Measurements from ENCODE around the gene CIITA. TPM values are rescaled to one million over a fixed set of nuclear protein-coding genes. Genes with fewer than 3 reads are reported as not detected.

Gene CIITA
- total RNA-seq, 1 donor from 2014 or later, result 9.4 TPM

DNA sequence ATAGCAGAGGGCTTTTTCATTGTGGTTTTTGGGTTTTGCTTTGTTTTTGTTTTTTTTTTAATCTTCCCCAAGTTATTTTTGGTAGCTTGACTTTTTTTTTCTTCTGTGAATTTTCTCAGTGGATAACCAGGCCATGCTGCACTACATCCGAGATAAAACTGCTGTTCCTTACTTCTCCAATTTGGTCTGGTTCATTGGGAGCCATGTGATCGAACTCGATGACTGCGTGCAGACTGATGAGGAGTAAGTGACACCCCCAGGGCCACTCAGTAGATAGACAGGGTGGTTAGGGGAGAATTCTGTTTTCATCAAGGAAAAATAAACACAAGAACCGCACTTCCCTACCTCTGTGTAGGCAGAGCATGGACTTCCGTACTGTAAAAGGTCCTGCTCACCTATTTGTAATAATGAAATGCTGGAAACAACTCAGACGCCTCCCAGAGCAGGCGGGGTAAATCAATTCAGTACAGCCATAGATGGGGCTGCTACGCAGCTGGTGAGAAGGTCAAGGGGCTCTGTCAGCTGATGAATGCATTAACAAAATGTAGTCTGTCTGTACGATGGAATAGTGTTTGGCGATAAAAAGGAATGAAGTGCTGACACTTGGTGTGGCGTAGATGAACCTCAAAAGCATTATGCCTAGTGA lies 95.9 kb downstream of the CIITA start:
- Histone ChIP-seq H3K27me3 (ENCODE audit: low read depth) (no peaks in the 10 kb centered on the region), H3K4me3 (no peak overlapping the region), H3K4me1 (peaks cover 22% of the 10 kb centered on the region), H3K27ac (replicated peaks) (no peak overlapping the region), H3K9me3 (replicated peaks) (no peaks in the 10 kb centered on the region), H3K36me3 (peaks cover 61% of the 10 kb centered on the region)
- TF ChIP-seq, protein P1, sequence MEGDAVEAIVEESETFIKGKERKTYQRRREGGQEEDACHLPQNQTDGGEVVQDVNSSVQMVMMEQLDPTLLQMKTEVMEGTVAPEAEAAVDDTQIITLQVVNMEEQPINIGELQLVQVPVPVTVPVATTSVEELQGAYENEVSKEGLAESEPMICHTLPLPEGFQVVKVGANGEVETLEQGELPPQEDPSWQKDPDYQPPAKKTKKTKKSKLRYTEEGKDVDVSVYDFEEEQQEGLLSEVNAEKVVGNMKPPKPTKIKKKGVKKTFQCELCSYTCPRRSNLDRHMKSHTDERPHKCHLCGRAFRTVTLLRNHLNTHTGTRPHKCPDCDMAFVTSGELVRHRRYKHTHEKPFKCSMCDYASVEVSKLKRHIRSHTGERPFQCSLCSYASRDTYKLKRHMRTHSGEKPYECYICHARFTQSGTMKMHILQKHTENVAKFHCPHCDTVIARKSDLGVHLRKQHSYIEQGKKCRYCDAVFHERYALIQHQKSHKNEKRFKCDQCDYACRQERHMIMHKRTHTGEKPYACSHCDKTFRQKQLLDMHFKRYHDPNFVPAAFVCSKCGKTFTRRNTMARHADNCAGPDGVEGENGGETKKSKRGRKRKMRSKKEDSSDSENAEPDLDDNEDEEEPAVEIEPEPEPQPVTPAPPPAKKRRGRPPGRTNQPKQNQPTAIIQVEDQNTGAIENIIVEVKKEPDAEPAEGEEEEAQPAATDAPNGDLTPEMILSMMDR (IDR thresholded peaks at IDR 0.05; ENCODE audit: borderline replicate concordance), result no peak
- intact Hi-C loops (cut with micrococcal nuclease), result loop anchor here (5.0 to 10.0 kb wide), 2 partner anchors 284 to 382 kb away; partner anchors contain the start of gene SOCS1
- no peak for DNase-seq

DNA sequence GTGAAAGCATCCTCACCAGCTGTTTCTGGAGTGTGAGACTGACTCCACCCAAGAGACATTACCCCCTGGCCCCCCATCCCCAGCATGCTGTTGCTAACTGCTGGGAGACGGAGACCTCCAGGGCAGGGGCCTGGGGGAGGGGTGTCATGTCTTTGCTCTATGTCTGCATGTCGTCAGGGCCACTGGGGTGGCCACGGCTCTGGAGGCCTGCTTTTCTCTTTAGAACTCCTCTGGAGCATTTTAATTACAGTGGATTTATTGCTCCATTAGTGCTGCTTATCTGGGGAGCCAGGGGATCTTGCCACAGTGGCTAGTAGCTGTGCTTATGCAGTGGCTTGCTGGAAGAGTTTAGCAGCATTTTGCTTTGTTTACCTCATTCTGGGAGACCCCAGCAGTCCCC lies 99.6 kb downstream of the CIITA start:
- no peaks in the 10 kb centered on the region for H3K9me3 ChIP-seq (replicated peaks)
- peaks cover 69% of the 10 kb centered on the region for H3K36me3 ChIP-seq
- intact Hi-C loops (cut with micrococcal nuclease), result loop anchor here (10.0 kb wide), 1 partner anchor 378 kb away; no protein-coding TSS in a partner anchor
- no peak for DNase-seq
- H3K4me1 ChIP-seq, result peaks cover 10% of the 10 kb centered on the region
- H3K27ac ChIP-seq (replicated peaks), result no peak overlapping the region
- TF ChIP-seq, protein P1 (IDR thresholded peaks at IDR 0.05; ENCODE audit: borderline replicate concordance), result no peak
- H3K4me3 ChIP-seq, result no peak overlapping the region
- no peaks in the 10 kb centered on the region for H3K27me3 ChIP-seq (ENCODE audit: low read depth)

DNA sequence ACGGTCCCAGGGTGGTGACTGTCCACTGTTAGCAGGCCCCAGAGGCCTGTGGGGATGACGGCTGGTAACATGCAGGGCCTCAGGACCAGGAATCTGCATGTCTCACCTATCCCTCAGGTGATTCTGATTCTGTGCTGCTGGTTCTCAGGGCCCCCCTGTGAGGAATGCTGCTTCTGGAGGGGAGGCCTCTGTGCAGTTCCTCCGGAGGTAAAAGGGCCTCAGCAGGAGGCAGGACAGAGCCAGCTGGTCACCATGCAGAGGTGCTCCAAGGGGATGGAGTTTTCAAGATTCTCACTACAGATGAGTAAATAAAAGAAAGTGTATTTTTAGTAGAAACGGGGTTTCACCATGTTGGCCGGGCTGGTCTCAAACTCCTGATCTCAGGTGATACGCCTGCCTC lies 101.1 kb downstream of the CIITA start:
- no peak for DNase-seq
- Histone ChIP-seq H3K36me3 (peaks cover 67% of the 10 kb centered on the region), H3K27me3 (ENCODE audit: low read depth) (no peaks in the 10 kb centered on the region), H3K9me3 (replicated peaks) (no peaks in the 10 kb centered on the region), H3K4me1 (peaks cover 14% of the 10 kb centered on the region), H3K4me3 (no peak overlapping the region), H3K27ac (replicated peaks) (no peak overlapping the region)
- TF ChIP-seq, protein P1 (IDR thresholded peaks at IDR 0.05; ENCODE audit: borderline replicate concordance), result no peak
- intact Hi-C loops (cut with micrococcal nuclease), result loop anchor here (10.0 kb wide), 1 partner anchor 377 kb away; no protein-coding TSS in a partner anchor

DNA sequence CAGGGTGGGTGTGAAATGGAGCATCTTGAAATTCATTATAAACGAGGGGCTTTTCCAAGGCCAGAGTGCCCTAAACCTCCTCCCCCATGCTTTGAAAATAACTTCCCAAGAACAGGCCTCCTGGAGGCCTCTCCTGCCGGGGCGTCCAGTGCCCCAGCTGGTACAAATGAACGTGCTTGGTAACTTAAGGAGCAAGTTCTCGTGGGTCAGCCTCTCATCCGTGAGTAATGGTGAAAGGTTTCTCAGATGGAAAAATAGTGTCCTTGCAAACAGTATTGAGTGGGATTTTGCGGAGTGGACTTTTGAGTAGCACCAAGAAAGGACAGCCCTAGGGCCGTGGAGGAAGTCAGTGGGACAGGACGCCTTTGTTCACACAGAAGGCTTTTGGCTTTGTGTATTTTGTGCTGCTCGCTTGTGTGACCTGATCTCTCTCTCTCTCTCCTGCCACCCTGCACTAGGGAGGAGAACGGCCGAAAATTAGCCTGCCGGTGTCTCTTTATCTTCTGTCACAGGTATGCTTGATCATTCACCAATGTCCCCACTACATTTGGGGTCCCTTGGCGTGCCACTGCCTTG lies 102.0 kb downstream of the CIITA start:
- no peaks in the 10 kb centered on the region for H3K27me3 ChIP-seq (ENCODE audit: low read depth)
- H3K27ac ChIP-seq (replicated peaks), result peak overlapping the region; percentile 62
- no peaks in the 10 kb centered on the region for H3K9me3 ChIP-seq (replicated peaks)
- intact Hi-C loops (cut with micrococcal nuclease), result loop anchor here (10.0 kb wide), 1 partner anchor 376 kb away; no protein-coding TSS in a partner anchor
- no peak overlapping the region for H3K4me3 ChIP-seq
- TF ChIP-seq, protein P1 (IDR thresholded peaks at IDR 0.05; ENCODE audit: borderline replicate concordance), result no peak
- DNase-seq, result no peak
- H3K4me1 ChIP-seq, result peaks cover 14% of the 10 kb centered on the region
- H3K36me3 ChIP-seq, result peaks cover 74% of the 10 kb centered on the region

DNA sequence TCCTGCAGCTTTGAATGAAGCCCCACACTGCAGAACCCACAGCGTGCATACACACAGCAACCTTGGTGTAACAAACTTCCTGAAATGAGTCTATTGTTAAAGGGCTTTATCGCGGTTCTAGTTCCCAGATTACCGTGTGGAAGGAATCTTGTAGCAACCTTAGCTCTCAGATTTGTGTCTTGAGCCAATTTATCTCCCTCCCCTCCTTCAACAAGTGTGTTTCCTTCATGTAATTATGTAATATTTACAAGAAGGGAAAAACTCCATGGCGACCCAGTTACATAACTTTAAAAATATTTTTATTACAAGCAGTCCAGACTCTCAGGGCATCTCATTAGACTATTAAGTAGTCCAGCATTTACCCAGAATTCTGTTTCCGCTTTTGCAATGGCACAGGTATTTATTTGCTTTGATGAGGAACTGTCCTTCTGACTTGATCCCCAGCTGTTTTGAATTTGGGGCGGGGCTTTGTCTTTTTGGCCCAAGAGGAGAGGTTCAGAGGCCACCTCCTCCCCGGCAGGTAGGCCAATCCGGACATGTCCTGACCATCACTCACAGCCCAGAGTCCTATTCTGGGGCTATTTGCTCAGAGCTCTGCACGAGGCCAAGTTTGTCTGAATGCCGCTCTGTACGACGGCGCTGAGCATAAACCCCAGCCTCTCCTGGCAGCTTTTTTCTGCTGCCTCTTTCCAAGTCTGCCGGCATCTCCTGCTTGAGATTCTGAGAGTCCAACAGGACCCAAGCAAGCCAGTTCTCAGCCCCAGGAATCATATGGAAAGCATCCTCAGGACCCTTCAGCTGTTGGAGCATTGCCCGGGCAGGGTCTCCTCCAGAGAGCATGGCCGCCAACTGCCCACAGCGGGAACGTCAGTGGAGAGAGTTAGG lies 103.0 kb downstream of the CIITA start:
- Histone ChIP-seq H3K36me3 (peaks cover 67% of the 10 kb centered on the region), H3K27ac (replicated peaks) (peak overlapping the region; percentile 62), H3K4me3 (no peak overlapping the region), H3K4me1 (peaks cover 14% of the 10 kb centered on the region), H3K27me3 (ENCODE audit: low read depth) (no peaks in the 10 kb centered on the region), H3K9me3 (replicated peaks) (no peaks in the 10 kb centered on the region)
- intact Hi-C loops (cut with micrococcal nuclease), result loop anchor here (10.0 kb wide), 1 partner anchor 375 kb away; no protein-coding TSS in a partner anchor
- TF ChIP-seq, protein P1 (IDR thresholded peaks at IDR 0.05; ENCODE audit: borderline replicate concordance), result no peak
- DNase-seq, result no peak
